Smooth muscle cell (in vitro differentiated cells): Measurements from ENCODE around the gene ANKS1B. TPM values are rescaled to one million over a fixed set of nuclear protein-coding genes. Genes with fewer than 3 reads are reported as not detected.

Experiments
- DNase-seq: peaks from one replicate; lab custom pipeline; 2025; ENCODE audit not compliant: unreplicated experiment; lab: John Stamatoyannopoulos, UW
- H2AFZ ChIP-seq: fragments of 200-600 bp; sonication (generic); 2 replicates; pipeline ENCODE4 v1.6.0; 2016; ENCODE audit warnings: antibody characterized with exemption, low read depth, mild to moderate bottlenecking
- H3F3A ChIP-seq: fragments of 200-600 bp; sonication (generic); 2 replicates; pipeline ENCODE4 v1.6.0; 2017; ENCODE audit warnings: antibody characterized with exemption, low read depth
- H3K27ac ChIP-seq: fragments of 200-600 bp; sonication (generic); 2 replicates; pipeline ENCODE4 v1.5.1; 2016; ENCODE audit warnings: low read depth, mild to moderate bottlenecking
- H3K27me3 ChIP-seq: fragments of 200-600 bp; sonication (generic); 2 replicates; pipeline ENCODE4 v1.6.1; 2016; ENCODE audit warnings: low read depth, mild to moderate bottlenecking
- H3K36me3 ChIP-seq: fragments of 200-600 bp; sonication (generic); 2 replicates; pipeline ENCODE4 v1.5.1; 2016; ENCODE audit warnings: low read depth
- H3K4me1 ChIP-seq: fragments of 200-600 bp; sonication (generic); 2 replicates; pipeline ENCODE4 v1.5.1; 2016; ENCODE audit warnings: low read depth
- H3K4me2 ChIP-seq: fragments of 200-600 bp; sonication (generic); 2 replicates; pipeline ENCODE4 v1.6.0; 2016; ENCODE audit warnings: mild to moderate bottlenecking
- H3K4me3 ChIP-seq: fragments of 200-600 bp; sonication (generic); 2 replicates; pipeline ENCODE4 v1.5.1; 2016; ENCODE audit warnings: mild to moderate bottlenecking
- H3K79me2 ChIP-seq: fragments of 200-600 bp; sonication (generic); 2 replicates; pipeline ENCODE4 v1.6.0; 2016; ENCODE audit warnings: low read depth, mild to moderate bottlenecking
- H3K9ac ChIP-seq: fragments of 200-600 bp; sonication (generic); 2 replicates; pipeline ENCODE4 v1.6.0; 2016; ENCODE audit warnings: low read depth
- H3K9me3 ChIP-seq: fragments of 200-600 bp; sonication (generic); replicated peaks from 2 replicates; pipeline ENCODE4 v1.5.1; 2016; ENCODE audit warnings: low read depth
- H4K20me1 ChIP-seq: fragments of 200-600 bp; sonication (generic); 2 replicates; pipeline ENCODE4 v1.6.0; 2016; ENCODE audit warnings: low read depth
- CTCF ChIP-seq: fragments of 200-600 bp; sonication (generic); IDR thresholded peaks from 2 replicates; pipeline ENCODE4 v1.5.1; 2017; ENCODE audit warnings: borderline replicate concordance, mild to moderate bottlenecking, antibody characterized with exemption; ENCODE audit not compliant: insufficient read depth, poor library complexity, severe bottlenecking
- WGBS: methylation state at CpG from one replicate; pipeline ENCODE4 v1.1.7; 2016; ENCODE audit warnings: low lambda C conversion rate; 5-methylcytosine and 5-hydroxymethylcytosine counted together
- polyA plus RNA-seq: library from polyadenylated mRNA; unstranded; fragments of >200 nt; fragmentation: Nextera tagmentation; extraction: Ambion mirVana; gene quantifications from 2 replicates; pipeline ENCODE4 v1.2.1, GENCODE V29; 2016
- total RNA-seq: library from RNA; depleted of rRNA; stranded (reverse); fragments of >200 nt; gene quantifications from 2 replicates; pipeline ENCODE4 v1.2.3, GENCODE V29; 2014

The ANKS1B gene
- total and polyA plus RNA-seq, 2 experiments from 2014 or later = 0.47 to 7.3 TPM

DNA sequence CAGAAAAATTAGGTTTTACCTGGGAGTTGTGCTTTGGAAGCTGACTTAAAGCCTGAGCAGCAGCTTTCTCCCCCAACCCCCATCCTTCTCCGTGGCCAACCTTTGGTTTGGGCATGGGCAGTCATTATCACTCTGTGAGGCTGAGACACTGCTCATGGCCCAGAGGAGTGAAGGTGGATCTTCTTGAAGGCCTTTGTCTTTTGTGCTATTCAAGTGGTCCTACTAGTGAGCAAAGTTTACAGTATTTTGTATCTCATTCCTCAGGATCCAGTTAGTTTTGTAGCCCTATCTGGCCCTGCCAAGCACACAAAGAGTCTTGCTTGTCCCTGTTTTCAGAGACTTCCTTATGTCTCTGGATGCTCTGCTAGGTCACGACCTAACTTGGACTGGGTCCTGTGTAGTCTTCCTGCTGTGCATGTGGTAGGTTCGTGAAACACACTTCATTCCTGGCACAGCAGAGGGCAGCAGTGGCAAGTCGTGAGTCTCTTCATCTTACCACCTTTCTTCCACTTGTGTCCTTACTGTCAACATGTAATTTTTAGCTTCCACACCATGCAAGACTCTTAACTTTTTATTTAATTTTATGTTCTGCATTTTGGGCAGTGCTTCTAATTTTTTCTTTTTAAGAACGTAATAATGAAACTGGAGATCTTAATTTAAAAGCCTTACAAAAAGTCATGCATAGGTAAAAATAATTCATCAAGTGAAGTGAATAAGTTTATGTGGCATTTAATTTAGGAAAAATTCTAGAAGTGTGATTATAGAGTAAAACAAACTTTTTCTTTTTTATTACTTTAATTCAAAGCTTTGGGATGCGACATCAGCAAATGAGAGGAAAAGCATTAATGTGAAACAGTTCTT is 1285.9 kb downstream of the ANKS1B start:
- Histone ChIP-seq H4K20me1 (peaks cover 35% of the 10 kb centered on the region), H3K4me2 (no peak overlapping the region), H3K36me3 (peaks cover 15% of the 10 kb centered on the region), H3K4me3 (no peak overlapping the region), H3K9me3 (no peaks in the 10 kb centered on the region), H3K4me1 (peaks cover 6% of the 10 kb centered on the region), H3K9ac (no peak overlapping the region), H3K27me3 (no peaks in the 10 kb centered on the region), H2AFZ (no peak overlapping the region), H3F3A (no peaks in the 10 kb centered on the region), H3K79me2 (no peaks in the 10 kb centered on the region), H3K27ac (no peak overlapping the region)
- DNase-seq = no peak
- WGBS = 88% methylated on average over 6 of the region's 6 CpGs
- TF ChIP-seq CTCF = no peak

DNA sequence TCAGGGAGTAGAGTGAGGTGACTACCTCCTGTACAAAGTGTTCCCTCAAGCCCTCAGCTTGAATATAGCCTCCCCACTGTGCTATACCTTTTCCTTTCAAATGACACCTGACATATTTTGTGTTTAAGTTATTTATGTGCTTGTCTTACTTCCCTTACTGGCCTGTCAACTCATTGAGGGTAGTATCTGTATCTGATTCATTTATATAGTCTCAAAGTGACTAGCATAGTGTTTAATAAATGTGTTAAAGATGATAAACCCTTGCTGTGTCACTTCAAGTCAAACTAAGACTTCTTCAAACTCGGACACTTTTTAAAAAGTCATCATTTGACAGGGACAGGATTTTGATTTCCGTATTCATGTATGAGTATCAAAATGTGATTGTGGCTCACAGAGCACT is 1287.5 kb downstream of the ANKS1B start:
- WGBS = 52% methylated on average over 2 of the region's 2 CpGs

GRCh38 chr12:98696036-98696646 is 1288.6 kb downstream of the ANKS1B start:
- Histone ChIP-seq H3K27me3 (no peaks in the 10 kb centered on the region), H2AFZ (no peak overlapping the region), H3K27ac (no peak overlapping the region), H3K4me2 (no peak overlapping the region), H3K4me3 (no peak overlapping the region), H3K36me3 (peaks cover 20% of the 10 kb centered on the region), H3K9me3 (no peaks in the 10 kb centered on the region), H3K9ac (no peak overlapping the region), H3K4me1 (peaks cover 6% of the 10 kb centered on the region), H3K79me2 (no peaks in the 10 kb centered on the region), H3F3A (no peaks in the 10 kb centered on the region), H4K20me1 (peaks cover 36% of the 10 kb centered on the region)
- DNase-seq = no peak
- WGBS = 80% methylated on average over 8 of the region's 8 CpGs
- TF ChIP-seq CTCF = no peak

More for the DNA sequence above, 1287.5 kb downstream of the ANKS1B start:
- H3K27ac ChIP-seq = no peak overlapping the region
- DNase-seq = no peak
- H3K27me3 ChIP-seq = no peaks in the 10 kb centered on the region
- no peak for TF ChIP-seq CTCF
- no peak overlapping the region for H3K4me3 ChIP-seq
- H3K36me3 ChIP-seq = peaks cover 20% of the 10 kb centered on the region
- peaks cover 6% of the 10 kb centered on the region for H3K4me1 ChIP-seq
- no peaks in the 10 kb centered on the region for H3F3A ChIP-seq
- peaks cover 43% of the 10 kb centered on the region for H4K20me1 ChIP-seq
- H3K9ac ChIP-seq = no peak overlapping the region
- H3K4me2 ChIP-seq = no peak overlapping the region
- H2AFZ ChIP-seq = no peak overlapping the region
- H3K9me3 ChIP-seq = no peaks in the 10 kb centered on the region
- H3K79me2 ChIP-seq = no peaks in the 10 kb centered on the region
